ENCODE results near the gene TNP1. TPM values are rescaled to one million over a fixed set of nuclear protein-coding genes. Genes with fewer than 3 reads are reported as not detected.

TNP1 gene
- total RNA-seq, 1 experiment from 2014 or later: not detected

DNA sequence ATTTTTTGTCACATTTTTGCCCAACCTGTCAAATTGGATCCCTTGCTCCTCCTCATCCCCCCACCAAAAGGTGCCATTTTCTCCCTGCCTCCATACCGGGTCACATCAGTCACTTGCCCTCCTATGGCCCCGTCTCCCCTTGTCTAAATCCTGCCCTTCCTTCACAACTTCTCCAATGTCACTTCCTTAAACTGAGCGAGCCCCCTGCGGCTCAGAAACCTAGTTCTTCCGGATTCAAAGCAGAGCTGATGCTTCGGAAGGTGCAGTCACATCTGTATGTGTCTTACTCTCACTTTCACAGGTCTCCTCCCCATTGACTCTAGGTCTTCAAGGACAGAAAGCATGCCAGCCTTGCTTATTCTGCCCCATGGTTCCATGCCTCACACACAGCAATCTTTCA is 22.1 kb downstream of the TNP1 start:
- no peaks in the 10 kb centered on the region for H3K9me3 Mint-ChIP-seq

More for the DNA sequence above, 22.1 kb downstream of the TNP1 start:
- H3K27me3 Mint-ChIP-seq (ENCODE audit: low read depth): peaks cover 4% of the 10 kb centered on the region
- no peaks in the 10 kb centered on the region for H3K4me1 ChIP-seq (ENCODE audit: insufficient read depth, low read length)
- H2AK5ac ChIP-seq (ENCODE audit: insufficient read length, low read length): no peak overlapping the region
- H3T11ph ChIP-seq (ENCODE audit: low read length): no peak overlapping the region
- no peak overlapping the region for H3K56ac ChIP-seq (ENCODE audit: insufficient read length, low read depth, low read length)
- H3K18ac ChIP-seq (ENCODE audit: insufficient read length, low read depth, low read length): no peak overlapping the region
- H3K79me2 ChIP-seq (ENCODE audit: insufficient read depth, low read length): no peaks in the 10 kb centered on the region
- no peak overlapping the region for H3K23ac ChIP-seq (ENCODE audit: insufficient read length, low read depth, low read length)
- H2BK5ac ChIP-seq (ENCODE audit: insufficient read length, low read length): no peak overlapping the region
- no peak overlapping the region for H2BK15ac ChIP-seq (ENCODE audit: low read depth, low read length)
- H3K27ac ChIP-seq (ENCODE audit: insufficient read length, low read depth, low read length): no peak overlapping the region
- no peak overlapping the region for H4K91ac ChIP-seq (ENCODE audit: insufficient read length, low read depth, low read length)
- no peak for DNase-seq
- no peaks in the 10 kb centered on the region for H3K9me3 ChIP-seq (ENCODE audit: control insufficient read depth, low read depth, low read length)
- H3K9ac ChIP-seq (ENCODE audit: extremely low read depth, insufficient read length, low read length): no peak overlapping the region
- H3K27ac Mint-ChIP-seq: no peak overlapping the region
- no peaks in the 10 kb centered on the region for H3K36me3 Mint-ChIP-seq (ENCODE audit: insufficient read depth in 1 of 3, low read depth in 3 of 3)
- no peaks in the 10 kb centered on the region for H3K27me3 ChIP-seq (ENCODE audit: insufficient read depth, low read length)
- H3K23me2 ChIP-seq (ENCODE audit: insufficient read length, low read depth, low read length, poor library complexity, severe bottlenecking): no peaks in the 10 kb centered on the region
- no peaks in the 10 kb centered on the region for H4K20me1 ChIP-seq (ENCODE audit: control insufficient read depth, insufficient read depth, insufficient read length)
- H2BK120ac ChIP-seq (ENCODE audit: low read depth, low read length, poor library complexity, severe bottlenecking): no peak overlapping the region
- no peak overlapping the region for H2BK12ac ChIP-seq (ENCODE audit: insufficient read length, low read depth, low read length)
- no peak overlapping the region for H2BK20ac ChIP-seq (ENCODE audit: low read depth, low read length, poor library complexity, severe bottlenecking)
- H3K14ac ChIP-seq (ENCODE audit: insufficient read depth, low read length): no peak overlapping the region
- no peak overlapping the region for H3K4me3 Mint-ChIP-seq
- no peak overlapping the region for H2AFZ ChIP-seq (ENCODE audit: low read length)
- peaks cover 0 to 4% of the 10 kb centered on the region in 2 experiments; a peak in 1 of 4 replicates for H3K4me1 Mint-ChIP-seq
- no peak overlapping the region for H4K5ac ChIP-seq (ENCODE audit: insufficient read length, low read depth, low read length)
- no peak overlapping the region for H4K8ac ChIP-seq (replicated peaks; ENCODE audit: insufficient read length, low read depth, low read length)
- no peaks in the 10 kb centered on the region for H3K79me1 ChIP-seq (ENCODE audit: insufficient read depth, low read depth, low read length, poor library complexity, severe bottlenecking)
- no CpG with 5 or more reads among the region's 6 CpGs for WGBS (ENCODE audit: extremely low coverage, insufficient read length, low lambda C conversion rate)
- no peak overlapping the region for H3K4ac ChIP-seq (ENCODE audit: low read depth, low read length)
- H3K4me2 ChIP-seq (ENCODE audit: insufficient read depth, insufficient read length, low read length): no peak overlapping the region
- TF ChIP-seq, protein P1, sequence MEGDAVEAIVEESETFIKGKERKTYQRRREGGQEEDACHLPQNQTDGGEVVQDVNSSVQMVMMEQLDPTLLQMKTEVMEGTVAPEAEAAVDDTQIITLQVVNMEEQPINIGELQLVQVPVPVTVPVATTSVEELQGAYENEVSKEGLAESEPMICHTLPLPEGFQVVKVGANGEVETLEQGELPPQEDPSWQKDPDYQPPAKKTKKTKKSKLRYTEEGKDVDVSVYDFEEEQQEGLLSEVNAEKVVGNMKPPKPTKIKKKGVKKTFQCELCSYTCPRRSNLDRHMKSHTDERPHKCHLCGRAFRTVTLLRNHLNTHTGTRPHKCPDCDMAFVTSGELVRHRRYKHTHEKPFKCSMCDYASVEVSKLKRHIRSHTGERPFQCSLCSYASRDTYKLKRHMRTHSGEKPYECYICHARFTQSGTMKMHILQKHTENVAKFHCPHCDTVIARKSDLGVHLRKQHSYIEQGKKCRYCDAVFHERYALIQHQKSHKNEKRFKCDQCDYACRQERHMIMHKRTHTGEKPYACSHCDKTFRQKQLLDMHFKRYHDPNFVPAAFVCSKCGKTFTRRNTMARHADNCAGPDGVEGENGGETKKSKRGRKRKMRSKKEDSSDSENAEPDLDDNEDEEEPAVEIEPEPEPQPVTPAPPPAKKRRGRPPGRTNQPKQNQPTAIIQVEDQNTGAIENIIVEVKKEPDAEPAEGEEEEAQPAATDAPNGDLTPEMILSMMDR (conservative IDR thresholded peaks at IDR 0.05): no peak

All from H9 (cell line).